IMR-90 (cell line): ENCODE data around the gene ADARB2. TPM values are rescaled to one million over a fixed set of nuclear protein-coding genes. Genes with fewer than 3 reads are reported as not detected.
"Not testable (repeated sequence)": the region's sequence is repeated elsewhere in the genome, so short reads cannot be mapped to it uniquely, and the experiment has no call there.

Experiments used
- ATAC-seq: fragments of 200-7000 bp; cut with Tn5 transposase; 2 replicates; pipeline ENCODE4 v1.9.1; 2020; ENCODE audit warnings: low read depth, mild to moderate bottlenecking, moderate library complexity
- BruUV-seq: library from RNA; stranded (reverse); fragments of 400-500 nt; replicated peaks from 2 replicates; lab custom pipeline; 2021; lab: Mats Ljungman, UMichigan
- CTCF ChIA-PET: fragments of 300-600 bp; formaldehyde crosslinking; extraction: SDS; loops from one replicate; lab custom pipeline; 2021; ENCODE audit warnings: antibody characterized with exemption; lab: Yijun Ruan, JAX
- POLR2A ChIA-PET: fragments of 300-600 bp; sonication (Branson Sonifier 250); formaldehyde crosslinking; loops from one replicate; lab custom pipeline; 2022; ENCODE audit warnings: antibody characterized with exemption; ENCODE audit not compliant: unreplicated experiment; lab: Charles Lee
- DNase-seq: peaks from one replicate; pipeline ENCODE4 v3.0.0; 2013
- H2AFZ ChIP-seq: replicated peaks from 2 replicates; pipeline ENCODE3; 2013; ENCODE audit warnings: low read length, mild to moderate bottlenecking; ENCODE audit not compliant: poor library complexity
- H2AK5ac ChIP-seq: 2 replicates; pipeline ENCODE4 v1.6.1; 2013; ENCODE audit warnings: low read depth, low read length, inconsistent platforms
- H2AK9ac ChIP-seq: replicated peaks from 2 replicates; pipeline ENCODE3; 2013; ENCODE audit warnings: mild to moderate bottlenecking, low read depth, low read length, moderate library complexity; ENCODE audit not compliant: poor library complexity
- H2BK120ac ChIP-seq: 2 replicates; pipeline ENCODE4 v1.6.1; 2013; ENCODE audit warnings: low read depth, low read length, inconsistent platforms
- H2BK15ac ChIP-seq: 3 replicates; pipeline ENCODE4 v1.6.1; 2013; ENCODE audit warnings: low read depth, low read length, inconsistent platforms
- H2BK20ac ChIP-seq: 2 replicates; pipeline ENCODE4 v1.6.1; 2013; ENCODE audit warnings: low read depth, mild to moderate bottlenecking, inconsistent platforms, low read length, moderate library complexity
- H2BK5ac ChIP-seq: 2 replicates; pipeline ENCODE4 v1.6.1; 2013; ENCODE audit warnings: mild to moderate bottlenecking, low read depth, low read length, inconsistent platforms; ENCODE audit not compliant: poor library complexity, severe bottlenecking
- H3K14ac ChIP-seq: replicated peaks from 2 replicates; pipeline ENCODE4 v1.6.1; 2013; ENCODE audit warnings: low read depth, low read length, inconsistent platforms
- H3K18ac ChIP-seq: 2 replicates; pipeline ENCODE4 v1.6.1; 2013; ENCODE audit warnings: low read depth, low read length, control low read depth
- H3K23ac ChIP-seq: 2 replicates; pipeline ENCODE4 v1.6.1; 2013; ENCODE audit warnings: low read depth, low read length, inconsistent platforms
- H3K27ac ChIP-seq: 2 replicates; pipeline ENCODE4 v1.5.1; 2013; ENCODE audit warnings: mild to moderate bottlenecking, control low read depth, low read length; ENCODE audit not compliant: insufficient read depth
- H3K27me3 ChIP-seq: 2 replicates; pipeline ENCODE4 v1.6.1; 2013; ENCODE audit warnings: low read length; ENCODE audit not compliant: control insufficient read depth, insufficient read depth
- H3K36me3 ChIP-seq: 2 replicates; pipeline ENCODE4 v1.6.1; 2013; ENCODE audit warnings: low read length, mixed read lengths; ENCODE audit not compliant: control insufficient read depth, insufficient read depth
- H3K4ac ChIP-seq: 2 replicates; pipeline ENCODE4 v1.6.1; 2013; ENCODE audit warnings: low read depth, low read length, inconsistent platforms
- H3K4me1 ChIP-seq: 2 replicates; pipeline ENCODE4 v1.6.1; 2013; ENCODE audit warnings: low read length, mixed read lengths; ENCODE audit not compliant: control insufficient read depth, insufficient read depth
- H3K4me2 ChIP-seq: 2 replicates; pipeline ENCODE4 v1.6.1; 2013; ENCODE audit warnings: low read depth, mild to moderate bottlenecking, control low read depth, low read length, moderate library complexity
- H3K4me3 ChIP-seq: 2 replicates; pipeline ENCODE4 v1.5.1; 2013; ENCODE audit warnings: low read depth, mild to moderate bottlenecking, control low read depth, low read length, moderate library complexity; ENCODE audit not compliant: insufficient read depth
- H3K56ac ChIP-seq: 2 replicates; pipeline ENCODE4 v1.6.1; 2013; ENCODE audit warnings: low read length, inconsistent platforms; ENCODE audit not compliant: insufficient read depth; ENCODE audit errors: extremely low read depth
- H3K79me1 ChIP-seq, 2 experiments: 2 replicates each; pipeline ENCODE4 v1.6.1; 2013; ENCODE audit warnings: low read length in 2 of 2, inconsistent platforms in 1 of 2, low read depth in 1 of 2
- H3K9ac ChIP-seq: 2 replicates; pipeline ENCODE4 v1.6.1; 2013; ENCODE audit warnings: low read depth, low read length, control low read depth
- H3K9me1 ChIP-seq: 2 replicates; pipeline ENCODE4 v1.6.1; 2013; ENCODE audit warnings: low read length, inconsistent platforms; ENCODE audit not compliant: insufficient read depth
- H3K9me3 ChIP-seq: 2 replicates; pipeline ENCODE4 v1.6.1; 2013; ENCODE audit warnings: low read length; ENCODE audit not compliant: control insufficient read depth, insufficient read depth
- H4K20me1 ChIP-seq: 2 replicates; pipeline ENCODE4 v1.6.1; 2013; ENCODE audit warnings: low read length, inconsistent platforms; ENCODE audit not compliant: insufficient read depth
- H4K5ac ChIP-seq: 2 replicates; pipeline ENCODE4 v1.6.1; 2013; ENCODE audit warnings: mild to moderate bottlenecking, low read depth, low read length, control low read depth
- H4K8ac ChIP-seq, 2 experiments: 2 replicates each; pipeline ENCODE4 v1.6.1; 2013; ENCODE audit warnings: low read depth in 2 of 2, low read length in 2 of 2, control low read depth in 1 of 2, inconsistent platforms in 1 of 2
- H4K91ac ChIP-seq: 2 replicates; pipeline ENCODE4 v1.6.1; 2013; ENCODE audit warnings: low read depth, low read length, inconsistent platforms; ENCODE audit not compliant: insufficient read depth
- WGBS, 2 experiments: methylation state at CpG; one replicate each; pipeline versions ENCODE4 v1.1.5 to v1.1.7; 2013; ENCODE audit warnings: missing lambda C conversion rate in 2 of 2; ENCODE audit not compliant: insufficient read length in 1 of 2; ENCODE audit errors: extremely low coverage in 2 of 2; 5-methylcytosine and 5-hydroxymethylcytosine counted together
- dilution Hi-C: fragments of 300-500 bp; cut with HindIII; formaldehyde crosslinking; loops from one replicate; pipeline ENCODE4 v1.14.3; 2018; ENCODE audit warnings: low sequenced_read_pairs; ENCODE audit not compliant: unreplicated experiment
- in situ Hi-C: fragments of 300-500 bp; cut with MboI; formaldehyde crosslinking; loops from 3 replicates; pipeline ENCODE4 v1.14.3; 2019; ENCODE audit warnings: low sequenced_read_pairs, inconsistent platforms, mixed read lengths
- intact Hi-C: fragments of 100-400 bp; cut with micrococcal nuclease; formaldehyde crosslinking; loops from 2 replicates; pipeline ENCODE4 v1.10.0; 2022
- polyA plus RNA-seq, 3 experiments: library from polyadenylated mRNA; depleted of rRNA; stranded (reverse); fragments of >200 nt; gene quantifications; 2 replicates each; pipeline ENCODE4 v1.2.3, GENCODE V29; 2012; ENCODE audit warnings: low replicate concordance in 1 of 3
- total RNA-seq: library from RNA; depleted of rRNA; stranded (reverse); fragments of >200 nt; gene quantifications from 2 replicates; pipeline ENCODE4 v1.2.3, GENCODE V29; 2012

ADARB2 gene
- total and polyA plus RNA-seq, 2 of the 4 experiments (the other 2 are of a cell fraction) = not detected

- H3K36me3 ChIP-seq, H3K4me1 ChIP-seq, H3K56ac ChIP-seq, H2AK9ac ChIP-seq, intact Hi-C loops, H2AK5ac ChIP-seq, H3K4me3 ChIP-seq, H3K9ac ChIP-seq, H2BK15ac ChIP-seq, H3K18ac ChIP-seq, H3K27me3 ChIP-seq, CTCF ChIA-PET, H2BK120ac ChIP-seq, H3K27ac ChIP-seq, H2AFZ ChIP-seq, H3K79me1 ChIP-seq, H4K8ac ChIP-seq, H4K5ac ChIP-seq, dilution Hi-C loops, DNase-seq, H3K9me1 ChIP-seq, H3K4me2 ChIP-seq, H3K4ac ChIP-seq, H4K91ac ChIP-seq, ATAC-seq, H4K20me1 ChIP-seq, H3K14ac ChIP-seq, H3K23ac ChIP-seq, BruUV-seq, POLR2A ChIA-PET, H2BK5ac ChIP-seq, in situ Hi-C loops, H2BK20ac ChIP-seq: not testable (repeated sequence)
- WGBS, 2 experiments = 96% methylated on average over 7 of the region's 14 CpGs; no CpG with 5 or more reads in 1 of the 2 experiments
- H3K9me3 ChIP-seq = peaks cover 37% of the 10 kb centered on the region
Observed at GRCh38 chr10:1341052-1341451, 396.3 kb downstream of the ADARB2 start.
